A549 (cell line): ENCODE data around the gene MBLAC1. TPM values are rescaled to one million over a fixed set of nuclear protein-coding genes. Genes with fewer than 3 reads are reported as not detected.

Experiments used
- ATAC-seq, 2 experiments: fragments of 200-7000 bp in 1 of 2; fragments of >200 bp in 1 of 2; cut with Nextera tagmentation in 1 of 2; cut with Tn5 transposase in 1 of 2; 3 replicates each; pipeline versions ENCODE4 v1.8.0 to v1.9.1; 2018 to 2020; ENCODE audit warnings: mild to moderate bottlenecking in 1 of 2, moderate library complexity in 1 of 2
- CTCF ChIA-PET: fragments of 300-600 bp; sonication (Branson Sonifier 250); formaldehyde crosslinking; extraction: SDS; loops from one replicate; lab custom pipeline; 2021; ENCODE audit warnings: antibody characterized with exemption, inconsistent platforms; lab: Yijun Ruan, JAX
- POLR2A ChIA-PET: fragments of 350-600 bp; formaldehyde crosslinking; extraction: SDS; loops from one replicate; lab custom pipeline; 2021; ENCODE audit warnings: antibody characterized with exemption, inconsistent platforms; lab: Yijun Ruan, JAX
- DNase-seq, 2 experiments: peaks; one replicate each; pipeline versions ENCODE4 v3.0.0 to v3.0.0-alpha.2; 2011 to 2016; ENCODE audit warnings: low read depth in 1 of 2, low spot score in 1 of 2
- FAIRE-seq: peaks from 2 replicates; lab custom pipeline; 2011; peaks lifted over from hg19 to GRCh38; lab: Jason Lieb, UNC
- H3K27ac ChIP-seq, 2 experiments: fragments of >200 bp; sonication (Bioruptor Twin); formaldehyde crosslinking; 3 replicates each; pipeline ENCODE4 v1.5.1; 2016 to 2017
- H3K4me1 ChIP-seq: fragments of >200 bp; sonication (Bioruptor Twin); formaldehyde crosslinking; 3 replicates; pipeline ENCODE4 v1.6.1; 2016
- H3K4me2 ChIP-seq: fragments of >200 bp; sonication (Bioruptor Twin); formaldehyde crosslinking; 3 replicates; pipeline ENCODE4 v1.6.1; 2016
- H3K4me3 ChIP-seq: fragments of >200 bp; sonication (Bioruptor Twin); formaldehyde crosslinking; 3 replicates; pipeline ENCODE4 v1.5.1; 2016
- H3K9me3 ChIP-seq: fragments of >200 bp; sonication (Bioruptor Twin); formaldehyde crosslinking; 3 replicates; pipeline ENCODE4 v1.6.1; 2016
- BCL3 ChIP-seq: fragments of >200 bp; sonication (Bioruptor Twin); formaldehyde crosslinking; IDR thresholded peaks from 3 replicates; pipeline ENCODE4 v1.6.1; 2016
- CBX2 ChIP-seq: fragments of 200-600 bp; sonication (generic); IDR thresholded peaks from 2 replicates; pipeline ENCODE4 v1.6.1; 2016; ENCODE audit warnings: low read depth, mild to moderate bottlenecking, borderline replicate concordance
- CBX8 ChIP-seq: fragments of 200-600 bp; sonication (generic); IDR thresholded peaks from 2 replicates; pipeline ENCODE4 v1.6.1; 2016
- CHD2 ChIP-seq: fragments of 150-350 bp; IDR thresholded peaks from 2 replicates; pipeline ENCODE4 v1.6.1; 2014; ENCODE audit warnings: low read length; ENCODE audit not compliant: partially characterized antibody
- CTCF ChIP-seq: fragments of >200 bp; sonication (Bioruptor Twin); formaldehyde crosslinking; IDR thresholded peaks from 3 replicates; pipeline ENCODE4 v1.5.1; 2016
- EHF ChIP-seq: fragments of 250-450 bp; sonication (Bioruptor Pico); IDR thresholded peaks from 2 replicates; pipeline ENCODE4 v1.5.0; 2020; ENCODE audit warnings: mild to moderate bottlenecking
- EHMT2 ChIP-seq: fragments of 200-600 bp; sonication (generic); IDR thresholded peaks from 2 replicates; pipeline ENCODE4 v1.6.1; 2016; ENCODE audit warnings: antibody characterized with exemption, low read depth, mild to moderate bottlenecking, moderate library complexity
- ESRRA ChIP-seq: fragments of 150-350 bp; IDR thresholded peaks from 2 replicates; pipeline ENCODE4 v1.6.1; 2014; ENCODE audit warnings: mild to moderate bottlenecking, low read length, borderline replicate concordance
- HDAC2 ChIP-seq: fragments of 200-600 bp; sonication (generic); IDR thresholded peaks from 2 replicates; pipeline ENCODE4 v1.6.1; 2016
- HEYL ChIP-seq: fragments of 250-450 bp; sonication (Bioruptor Pico); IDR thresholded peaks from 2 replicates; pipeline ENCODE4 v1.8.0; 2021; ENCODE audit warnings: mild to moderate bottlenecking, moderate library complexity
- HOXB13 ChIP-seq: fragments of 250-450 bp; sonication (Bioruptor Pico); IDR thresholded peaks from 2 replicates; pipeline ENCODE4 v1.5.0; 2020; ENCODE audit warnings: low read depth, mild to moderate bottlenecking, moderate library complexity
- JUN ChIP-seq, 2 experiments: fragments of >200 bp; sonication (Bioruptor Twin); formaldehyde crosslinking; IDR thresholded peaks; 2 replicates in 1 of 2; 3 replicates in 1 of 2; pipeline ENCODE4 v1.6.1; 2016 to 2017
- JUNB ChIP-seq: fragments of >200 bp; sonication (Bioruptor Twin); formaldehyde crosslinking; IDR thresholded peaks from 2 replicates; pipeline ENCODE4 v1.6.1; 2016
- KDM5A ChIP-seq: fragments of 200-600 bp; sonication (generic); IDR thresholded peaks from 2 replicates; pipeline ENCODE4 v1.6.1; 2016; ENCODE audit warnings: antibody characterized with exemption, mild to moderate bottlenecking
- MAX ChIP-seq: IDR thresholded peaks from 2 replicates; pipeline ENCODE4 v1.6.1; 2012
- NPAS2 ChIP-seq: fragments of 250-450 bp; sonication (Bioruptor Pico); IDR thresholded peaks from 2 replicates; pipeline ENCODE4 v1.8.0; 2022; ENCODE audit warnings: mild to moderate bottlenecking, moderate library complexity, borderline replicate concordance
- POLR2AphosphoS2 ChIP-seq: conservative IDR thresholded peaks from 2 replicates; pipeline ENCODE4 v1.6.1; 2012; ENCODE audit warnings: low read length, improper control_type of control experiment, inconsistent platforms
- RNF2 ChIP-seq: fragments of 200-600 bp; sonication (generic); IDR thresholded peaks from 2 replicates; pipeline ENCODE4 v1.6.1; 2016; ENCODE audit warnings: low read depth, mild to moderate bottlenecking, antibody characterized with exemption, moderate library complexity, borderline replicate concordance
- SMC3 ChIP-seq: fragments of >200 bp; sonication (Bioruptor Twin); formaldehyde crosslinking; IDR thresholded peaks from 3 replicates; pipeline ENCODE4 v1.6.1; 2018; ENCODE audit warnings: inconsistent platforms
- SREBF2 ChIP-seq: fragments of 450-650 bp; IDR thresholded peaks from 2 replicates; pipeline ENCODE4 v1.6.1; 2014; ENCODE audit warnings: mild to moderate bottlenecking, moderate library complexity
- WGBS: methylation state at CpG from one replicate; pipeline ENCODE4 v1.1.6; 2017; ENCODE audit errors: missing lambda C conversion rate; 5-methylcytosine and 5-hydroxymethylcytosine counted together
- polyA plus RNA-seq, 4 experiments: library from polyadenylated mRNA; depleted of rRNA in 3 of 4; stranded (reverse); fragments of >200 nt; fragmentation: RNase III in 1 of 4; extraction: RNeasy Plus Mini Kit Qiagen cat#74134 plus additional on column Dnase treatment in 1 of 4; gene quantifications; 2 replicates in 3 of 4; 3 replicates in 1 of 4; pipeline ENCODE4 v1.2.3, GENCODE V29; 2011 to 2017
- TF ChIP-seq, protein P1 (sequence below): IDR thresholded peaks from 2 replicates; pipeline ENCODE4 v1.6.1; 2012; ENCODE audit warnings: low read depth, borderline replicate concordance

MBLAC1 gene
- polyA plus RNA-seq, 2 of the 4 experiments (the other 2 are of a cell fraction): 0.63 to 2.6 TPM

DNA sequence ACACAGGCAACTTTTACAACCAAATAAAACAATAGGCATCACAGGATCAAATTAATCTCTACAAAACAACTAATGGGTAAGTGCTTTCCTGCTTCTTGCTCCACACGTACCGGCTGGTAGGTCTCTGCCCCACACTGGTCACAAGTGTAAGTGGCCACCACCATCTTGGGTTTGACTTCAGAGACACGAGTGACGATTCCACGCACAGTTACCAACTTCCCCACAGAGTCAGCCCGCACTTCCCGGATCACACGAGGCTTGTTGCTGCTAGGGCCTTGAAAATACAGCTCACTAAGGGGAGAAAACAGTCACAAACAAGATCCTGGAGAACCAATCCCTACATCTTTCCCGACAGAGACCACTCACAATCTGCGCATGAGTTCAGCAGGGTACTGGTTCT, 27.9 kb upstream of the MBLAC1 start:
- Histone ChIP-seq H3K9me3 (no peaks in the 10 kb centered on the region), H3K4me3 (no peak overlapping the region), H3K4me1 (peaks cover 18% of the 10 kb centered on the region), H3K4me2 (peak overlapping the region; percentile 85), H3K27ac (no peak overlapping the region)
- FAIRE-seq: no peak
- TF ChIP-seq CTCF (no peak), POLR2AphosphoS2 (0 out of 2 replicates have a peak, but pooled peaks have one; percentile 31)
- CTCF ChIA-PET: interaction anchor here (3.9 kb wide), 1 partner anchor 32 kb away, joined by 33 read pairs; no protein-coding TSS in a partner anchor
- POLR2A ChIA-PET: no interaction called here
- WGBS: 92% methylated on average over 10 of the region's 10 CpGs
- no peak for DNase-seq
- ATAC-seq: no peak

DNA sequence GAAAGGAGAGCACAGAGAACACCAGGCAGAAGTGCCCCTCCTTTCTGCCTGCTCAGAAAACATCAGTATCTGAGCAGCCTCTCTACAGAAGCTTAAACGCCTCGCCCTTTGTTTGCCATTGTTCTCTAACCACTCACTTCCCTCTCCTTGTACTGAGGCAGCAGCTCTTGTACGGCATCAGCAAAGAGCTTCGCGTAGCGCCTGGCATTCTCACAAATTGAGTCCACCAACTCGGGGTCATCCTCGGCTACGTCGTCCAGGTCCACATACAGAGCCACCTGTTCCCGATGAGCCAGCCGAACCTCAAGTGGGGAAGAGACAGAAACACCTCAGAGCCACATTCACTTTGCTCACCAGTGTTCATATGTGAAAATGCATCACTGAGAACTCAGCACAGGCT, 27.3 kb upstream of the MBLAC1 start:
- CTCF ChIA-PET: interaction anchor here (0.6 to 3.9 kb wide), 3 partner anchors 24 to 47 kb away, joined by 3 to 33 read pairs (median 4); no protein-coding TSS in a partner anchor
- no peak for TF ChIP-seq EHF (CRISPR knock-in tag)
- TF ChIP-seq CBX8: no peak
- no peak for TF ChIP-seq RNF2
- no peak for TF ChIP-seq BCL3
- TF ChIP-seq JUNB: no peak
- no peak for TF ChIP-seq HOXB13
- no peak for TF ChIP-seq JUN (IDR thresholded peaks at IDR 0.05)
- TF ChIP-seq EHMT2: no peak
- no peak for TF ChIP-seq KDM5A
- TF ChIP-seq SREBF2: no peak
- TF ChIP-seq HDAC2: no peak
- no peak for TF ChIP-seq CBX2
- no peak for TF ChIP-seq MAX
- no peak for TF ChIP-seq ESRRA
- TF ChIP-seq NPAS2: no peak
- TF ChIP-seq SMC3: no peak
- TF ChIP-seq CTCF: no peak
- TF ChIP-seq HEYL (CRISPR knock-in tag): no peak
- no peak for TF ChIP-seq CHD2
- TF ChIP-seq, protein P1, sequence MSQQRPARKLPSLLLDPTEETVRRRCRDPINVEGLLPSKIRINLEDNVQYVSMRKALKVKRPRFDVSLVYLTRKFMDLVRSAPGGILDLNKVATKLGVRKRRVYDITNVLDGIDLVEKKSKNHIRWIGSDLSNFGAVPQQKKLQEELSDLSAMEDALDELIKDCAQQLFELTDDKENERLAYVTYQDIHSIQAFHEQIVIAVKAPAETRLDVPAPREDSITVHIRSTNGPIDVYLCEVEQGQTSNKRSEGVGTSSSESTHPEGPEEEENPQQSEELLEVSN: no peak
- Histone ChIP-seq H3K4me1 (peaks cover 18% of the 10 kb centered on the region), H3K9me3 (no peaks in the 10 kb centered on the region), H3K4me2 (peak overlapping the region; percentile 85), H3K4me3 (peak overlapping the region; percentile 98), H3K27ac (peak overlapping the region; percentile 94 to 100; a peak in 5 of 6 replicates)
- FAIRE-seq (no peak), ATAC-seq (no peak), DNase-seq (no peak)
- WGBS: 86% methylated on average over 12 of the region's 12 CpGs
- POLR2A ChIA-PET: no interaction called here
